ENCODE measurements around the gene DNAJC30.
"Not testable (repeated sequence)": the region's sequence is repeated elsewhere in the genome, so short reads cannot be mapped to it uniquely, and the experiment has no call there.

The DNAJC30 gene

DNA sequence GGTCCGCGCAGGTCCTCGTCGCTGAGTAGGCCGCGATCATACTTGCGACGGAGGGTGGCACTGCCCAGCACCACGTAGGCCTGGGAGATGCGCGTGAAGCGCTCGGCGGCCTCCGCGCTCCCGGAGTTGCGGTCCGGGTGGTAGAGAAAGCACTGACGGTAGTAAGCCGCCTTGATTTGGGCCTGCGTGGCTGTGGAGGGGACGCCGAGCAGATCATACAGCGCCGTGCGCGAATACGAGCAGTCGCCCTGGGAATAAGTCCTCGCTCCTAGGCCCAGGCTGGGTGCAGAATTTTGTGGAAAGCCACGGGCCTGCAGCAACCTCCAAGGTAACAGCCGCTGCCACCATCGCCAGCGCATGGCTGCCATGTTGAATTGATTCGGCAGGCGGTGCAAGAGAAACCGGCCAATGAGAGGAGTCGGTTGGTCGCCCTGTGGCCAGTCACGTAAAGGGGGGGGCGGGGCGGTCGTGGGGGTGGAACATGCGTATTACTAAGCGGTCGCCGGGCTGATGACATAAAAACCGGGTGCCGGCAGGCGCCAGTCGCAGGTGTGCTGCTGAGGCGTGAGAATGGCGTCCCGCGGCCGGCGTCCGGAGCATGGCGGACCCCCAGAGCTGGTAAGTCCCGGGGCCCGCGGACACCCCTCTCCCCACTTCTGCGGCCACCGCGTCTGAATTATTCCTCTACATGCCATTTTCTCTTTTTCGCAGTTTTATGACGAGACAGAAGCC lies at the start of gene DNAJC30, which contains the start of gene BUD23:
Gene DNAJC30 (minus strand): TSS at position 398 of the 732 bp plus-strand sequence. CDS start 30 bp downstream, at position 368.
Gene BUD23 (plus strand): TSS at position 542 of the 732 bp plus-strand sequence. CDS start 29 bp downstream, at position 571.
- peak; percentile 95 for DNase-seq (ENCODE audit: low spot score)

DNA sequence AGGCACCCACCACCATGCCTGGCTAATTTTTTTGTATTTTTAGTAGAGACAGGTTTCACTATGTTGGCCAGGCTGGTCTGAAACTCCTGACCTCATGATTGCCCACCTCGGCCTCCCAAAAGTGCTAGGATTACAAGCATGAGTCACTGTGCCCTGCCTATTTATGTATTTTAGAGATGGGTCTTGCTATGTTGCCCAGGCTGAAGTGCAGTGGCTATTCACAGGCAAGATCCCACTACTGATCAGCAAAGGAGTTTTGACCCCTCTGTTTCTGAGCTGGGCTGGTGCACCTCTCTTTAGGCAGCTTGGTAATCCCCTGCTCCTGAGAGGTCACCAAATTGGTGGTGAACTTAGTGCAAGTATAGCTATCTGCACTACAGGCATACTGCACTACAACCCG lies 49.1 kb upstream of the DNAJC30 start:
- DNase-seq (ENCODE audit: low spot score) = no peak

DNA sequence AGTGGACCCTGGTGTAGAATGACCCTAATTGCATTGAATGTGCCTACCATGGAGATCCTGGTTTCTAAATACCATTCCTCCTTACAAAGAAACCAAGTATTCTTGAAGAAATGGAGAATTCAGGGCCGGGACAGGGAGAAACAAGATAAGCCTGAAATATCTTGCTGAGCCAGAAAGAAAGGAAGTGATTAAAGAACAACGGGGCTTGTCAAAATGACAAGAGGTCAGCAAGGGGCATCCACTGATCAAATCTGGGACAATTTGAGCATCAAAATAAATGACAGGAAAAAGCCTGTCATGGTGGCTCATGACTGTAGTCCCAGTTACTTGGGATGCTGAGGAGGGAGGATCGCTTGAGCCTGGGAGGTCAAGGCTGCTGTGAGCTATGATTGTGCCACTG lies 47.2 kb upstream of the DNAJC30 start:
- DNase-seq (ENCODE audit: low spot score) = no peak

DNA sequence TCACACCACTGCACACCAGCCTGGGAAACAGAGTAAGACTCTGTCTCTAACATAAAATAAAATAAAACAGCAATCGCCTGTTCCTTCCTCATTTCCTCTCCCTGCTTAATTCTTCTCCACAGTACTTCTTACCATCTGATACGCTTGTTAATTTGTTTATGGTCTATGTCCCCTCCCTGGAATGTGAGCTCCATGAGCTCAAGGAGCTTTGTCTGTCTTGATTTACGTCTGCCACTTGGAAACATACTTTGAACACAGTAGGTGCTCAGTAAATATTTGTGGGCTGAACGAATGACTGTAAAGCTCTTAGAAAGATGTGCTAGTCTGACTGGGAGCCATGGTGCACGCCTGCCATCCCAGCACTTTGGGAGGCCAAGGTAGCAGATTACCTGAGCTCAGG lies 45.3 kb upstream of the DNAJC30 start:
- DNase-seq (ENCODE audit: low spot score) = no peak

DNA sequence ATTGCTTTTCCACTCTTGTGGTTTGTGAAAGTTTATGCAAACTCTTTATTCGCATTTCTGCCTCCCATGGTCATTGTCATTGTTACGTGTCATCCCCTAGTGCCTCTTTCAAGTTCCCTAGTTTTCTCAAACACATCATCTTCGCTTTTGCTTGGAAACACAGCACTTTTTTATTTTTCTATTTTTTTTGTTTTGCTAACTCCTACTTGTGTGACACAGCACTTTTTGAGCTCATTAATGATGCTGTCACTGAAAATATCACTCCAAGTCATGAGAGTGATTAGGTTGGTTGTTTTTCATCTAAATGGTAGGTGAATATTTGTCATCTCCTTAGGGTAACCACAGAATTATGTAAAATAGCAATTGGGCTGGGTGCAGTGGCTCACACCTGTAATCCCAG lies 44.7 kb upstream of the DNAJC30 start:
- no peak for DNase-seq (ENCODE audit: low spot score)

DNA sequence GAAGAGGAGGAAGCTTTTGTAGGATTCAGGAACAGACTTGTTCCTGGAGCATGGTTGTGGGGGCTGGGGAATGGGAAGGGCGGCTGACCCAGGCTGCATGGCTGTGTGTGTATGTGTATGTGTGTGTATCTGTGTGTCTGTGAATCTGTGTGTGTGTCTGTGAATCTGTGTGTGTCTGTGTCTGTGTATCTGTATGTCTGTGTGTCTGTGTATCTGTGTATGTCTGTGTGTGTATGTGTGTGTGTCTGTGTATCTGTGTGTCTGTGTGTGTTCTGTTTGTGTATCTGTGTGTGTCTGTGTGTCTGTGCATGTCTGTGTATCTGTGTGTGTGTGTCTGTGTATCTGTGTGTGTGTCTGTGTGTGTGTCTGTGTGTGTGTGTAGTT lies 42.8 kb upstream of the DNAJC30 start:
- DNase-seq (ENCODE audit: low spot score) = no peak

DNA sequence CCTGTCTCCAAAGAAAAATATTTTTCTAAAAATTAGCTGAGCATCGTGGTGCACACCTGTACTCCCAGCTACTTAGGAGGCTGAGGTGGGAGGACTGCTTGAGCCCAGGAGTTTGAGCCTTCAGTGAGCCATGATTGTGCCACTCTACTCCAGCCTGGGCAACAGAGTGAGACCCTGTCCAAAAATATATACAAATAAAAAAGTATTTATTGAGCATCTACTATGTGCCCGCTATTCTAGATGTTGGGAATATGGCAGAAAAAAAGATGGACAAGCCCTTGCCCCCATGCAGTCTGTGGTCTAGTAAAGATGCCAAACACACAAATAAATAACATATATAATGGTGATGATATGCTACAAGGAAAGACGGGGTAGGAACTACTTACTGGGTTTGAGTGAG lies 40.6 kb upstream of the DNAJC30 start:
- no peak for DNase-seq (ENCODE audit: low spot score)

DNA sequence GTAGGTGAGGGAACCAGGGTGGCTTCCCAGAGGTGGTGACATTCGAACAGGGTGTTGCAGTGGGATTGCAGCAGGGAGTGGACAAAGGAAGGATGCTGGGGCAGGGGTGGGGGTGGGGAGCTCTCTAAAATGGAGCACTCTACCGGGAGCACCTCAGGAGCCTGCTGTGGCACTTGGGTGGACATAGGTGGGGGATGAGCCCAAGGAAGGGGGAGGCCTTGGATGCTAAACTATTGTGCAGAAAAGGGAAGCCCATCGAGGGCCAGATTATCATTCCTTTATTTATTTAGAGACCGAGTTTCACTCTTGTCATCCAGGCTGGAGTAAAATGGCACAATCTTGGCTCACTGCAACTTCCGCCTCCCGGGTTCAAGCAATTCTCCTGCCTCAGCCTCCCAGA lies 39.5 kb upstream of the DNAJC30 start:
- no peak for DNase-seq (ENCODE audit: low spot score)

DNA sequence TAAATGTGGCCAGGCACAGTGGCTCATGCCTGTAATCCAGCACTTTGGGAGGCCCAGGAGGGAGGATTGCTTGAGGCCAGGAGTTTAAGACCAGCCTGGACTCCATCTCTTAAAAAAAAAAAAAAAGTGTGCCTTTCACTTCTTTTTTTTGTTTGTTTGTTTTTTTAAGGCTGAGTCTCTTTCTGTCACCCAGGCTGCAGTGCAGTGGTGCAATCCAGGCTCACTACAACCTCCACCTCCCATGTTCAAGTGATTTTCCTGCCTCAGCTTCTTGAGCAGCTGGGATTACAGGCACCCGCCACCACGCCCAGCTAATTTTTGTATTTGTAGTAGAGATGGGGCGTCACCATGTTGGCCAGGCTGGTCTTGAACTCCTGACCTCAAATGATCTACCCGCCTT lies 38.9 kb upstream of the DNAJC30 start:
- DNase-seq (ENCODE audit: low spot score) = not testable (repeated sequence)

DNA sequence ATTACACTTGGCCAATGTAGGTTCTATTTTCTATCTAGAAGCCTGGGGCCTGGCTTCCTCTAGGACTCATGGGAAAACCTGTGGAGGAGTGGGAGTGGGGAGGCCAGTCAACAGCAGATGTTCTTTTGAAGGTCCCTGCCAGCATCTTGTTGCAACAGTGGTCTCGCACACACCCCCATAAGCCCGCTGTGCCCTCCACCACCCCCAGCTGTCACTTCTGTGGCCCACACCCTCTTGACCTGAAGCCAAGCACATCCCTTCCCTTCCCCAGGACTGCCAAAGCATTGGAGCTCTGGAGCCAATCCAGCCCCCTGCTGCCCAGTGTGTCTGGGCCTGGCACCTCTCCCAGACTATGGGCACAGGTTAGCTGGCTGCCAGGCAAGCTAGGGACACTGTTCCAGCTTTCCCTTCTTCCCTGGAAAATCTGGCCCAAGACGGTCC lies 38.1 kb upstream of the DNAJC30 start:
- DNase-seq (ENCODE audit: low spot score) = no peak

DNA sequence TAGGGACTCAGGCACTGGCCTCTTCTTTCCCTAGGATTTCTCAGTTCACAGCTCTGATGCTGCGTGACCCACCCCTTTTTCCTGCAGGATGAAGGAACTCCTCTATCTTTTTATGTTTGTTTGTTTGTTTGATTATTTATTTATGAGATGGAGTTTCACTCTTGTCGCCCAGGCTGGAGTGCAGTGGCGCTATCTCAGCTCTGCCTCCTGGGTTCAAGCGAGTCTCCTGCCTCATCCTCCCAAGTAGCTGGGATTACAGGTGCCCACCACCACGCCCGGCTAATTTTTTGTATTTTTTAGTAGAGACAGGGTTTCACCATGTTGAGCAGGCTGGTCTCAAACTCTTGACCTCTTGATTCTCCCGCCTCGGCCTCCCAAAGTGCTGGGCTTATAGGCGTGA lies 37.2 kb upstream of the DNAJC30 start:
- DNase-seq (ENCODE audit: low spot score) = not testable (repeated sequence)

DNA sequence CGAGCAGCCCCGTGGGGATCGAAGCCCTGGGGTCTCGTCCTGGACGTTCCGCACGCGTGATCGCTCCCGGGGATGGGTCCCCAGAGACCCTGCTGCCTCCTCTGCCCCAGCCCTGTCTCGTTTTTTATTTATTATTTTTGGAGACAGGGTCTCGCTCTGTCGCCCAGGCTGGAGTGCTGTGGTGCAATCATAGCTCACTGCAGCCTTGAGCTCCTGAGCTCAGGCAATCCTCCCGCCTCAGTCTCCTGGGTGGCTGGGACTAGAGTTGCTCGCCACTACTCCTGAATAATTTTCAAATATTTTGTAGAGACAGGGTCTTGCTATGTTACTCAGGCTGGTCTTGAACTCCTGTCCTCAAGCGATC lies 36.5 kb upstream of the DNAJC30 start:
- DNase-seq (ENCODE audit: low spot score) = no peak

DNA sequence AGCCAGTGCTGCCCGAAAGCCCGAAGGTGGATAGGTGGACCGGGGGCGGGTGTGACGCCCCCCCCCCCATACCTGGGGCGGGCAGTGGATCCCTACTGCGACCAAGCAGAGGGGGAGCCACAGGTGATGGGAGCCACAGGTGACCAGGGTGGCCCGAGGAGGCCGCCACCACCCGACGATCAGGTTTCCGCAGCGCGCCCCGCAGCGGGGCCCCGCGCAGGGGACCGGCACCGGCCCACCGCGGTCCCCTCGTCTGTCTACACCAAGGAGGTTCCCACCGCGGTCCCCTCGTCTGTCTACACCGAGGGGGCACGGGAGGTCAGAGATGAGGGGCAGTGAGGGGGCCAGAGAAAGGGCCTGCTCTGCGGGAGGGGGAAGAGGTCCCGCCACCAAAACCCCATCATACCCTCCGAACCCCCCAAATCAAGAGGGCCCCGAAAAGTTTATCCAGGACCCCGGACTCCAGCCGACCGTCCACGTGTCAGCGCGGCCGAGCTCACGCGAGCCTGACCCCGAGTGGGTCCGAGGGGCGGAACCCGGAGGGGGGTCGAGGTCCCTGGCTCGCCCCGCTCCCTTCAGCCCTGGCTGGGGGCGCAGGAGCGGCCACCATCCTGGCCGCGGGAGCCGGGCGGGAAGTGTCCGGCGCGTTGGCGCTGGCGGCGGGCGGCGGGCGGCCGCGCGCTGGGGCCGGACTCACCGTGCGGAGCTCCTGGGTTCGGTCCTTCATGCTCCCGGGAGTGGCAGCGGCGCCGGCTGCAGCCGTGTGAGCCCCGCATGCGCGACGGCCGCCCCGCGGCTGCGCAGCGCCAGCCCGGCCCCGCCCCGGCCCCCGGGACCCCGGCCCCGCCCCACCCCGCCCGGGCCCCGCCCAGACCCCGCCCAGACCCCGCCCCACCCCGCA lies 35.9 kb upstream of the DNAJC30 start, which contains the start of gene STX1A:
Gene STX1A (minus strand): TSS at position 765 of the 901 bp plus-strand sequence. CDS start 38 bp downstream, at position 727.
- DNase-seq (ENCODE audit: low spot score) = peak; percentile 67

DNA sequence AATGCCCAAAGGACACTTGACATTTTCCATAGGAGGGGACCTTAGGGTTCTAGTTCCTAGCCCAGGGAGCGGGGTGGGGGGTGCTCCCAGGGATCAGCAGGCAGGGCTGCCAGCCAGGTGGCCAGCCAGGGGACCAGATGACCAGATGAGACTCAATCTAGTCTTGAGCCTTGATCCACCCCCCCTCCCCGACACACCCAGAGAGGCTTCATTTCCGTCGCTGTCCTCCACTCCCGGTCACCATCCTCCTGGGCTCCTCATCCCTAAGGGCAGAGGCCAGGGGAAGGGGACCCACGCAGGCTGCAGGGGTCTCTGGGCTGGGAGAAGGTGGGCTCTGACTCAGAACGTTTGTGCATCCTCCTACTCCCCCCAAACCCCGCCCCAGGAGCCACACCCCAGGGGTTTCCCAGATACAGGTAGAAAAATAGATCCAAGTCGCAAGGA lies 35.2 kb upstream of the DNAJC30 start:
- DNase-seq (ENCODE audit: low spot score) = peak; percentile 36

DNA sequence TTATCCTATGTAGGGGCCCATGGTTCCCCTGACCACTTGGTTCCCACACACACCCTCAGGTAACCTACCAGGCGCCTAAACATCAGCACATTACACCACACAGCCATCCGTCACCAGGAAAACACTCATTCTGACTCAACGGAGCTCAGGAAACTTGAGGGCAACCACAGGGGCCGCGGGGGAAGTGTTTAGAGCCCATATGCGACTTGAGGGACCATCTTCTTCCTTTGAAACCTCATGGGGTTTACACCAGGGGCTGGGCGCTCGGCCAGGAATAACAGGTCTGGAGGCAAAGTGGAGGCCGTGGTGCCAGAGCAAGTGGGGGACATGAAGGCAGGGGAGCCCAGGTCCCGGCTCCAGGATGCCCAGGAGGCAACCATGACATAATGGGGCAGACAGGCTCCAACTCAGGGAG lies 34.7 kb upstream of the DNAJC30 start:
- peak; percentile 85 for DNase-seq (ENCODE audit: low spot score)

DNA sequence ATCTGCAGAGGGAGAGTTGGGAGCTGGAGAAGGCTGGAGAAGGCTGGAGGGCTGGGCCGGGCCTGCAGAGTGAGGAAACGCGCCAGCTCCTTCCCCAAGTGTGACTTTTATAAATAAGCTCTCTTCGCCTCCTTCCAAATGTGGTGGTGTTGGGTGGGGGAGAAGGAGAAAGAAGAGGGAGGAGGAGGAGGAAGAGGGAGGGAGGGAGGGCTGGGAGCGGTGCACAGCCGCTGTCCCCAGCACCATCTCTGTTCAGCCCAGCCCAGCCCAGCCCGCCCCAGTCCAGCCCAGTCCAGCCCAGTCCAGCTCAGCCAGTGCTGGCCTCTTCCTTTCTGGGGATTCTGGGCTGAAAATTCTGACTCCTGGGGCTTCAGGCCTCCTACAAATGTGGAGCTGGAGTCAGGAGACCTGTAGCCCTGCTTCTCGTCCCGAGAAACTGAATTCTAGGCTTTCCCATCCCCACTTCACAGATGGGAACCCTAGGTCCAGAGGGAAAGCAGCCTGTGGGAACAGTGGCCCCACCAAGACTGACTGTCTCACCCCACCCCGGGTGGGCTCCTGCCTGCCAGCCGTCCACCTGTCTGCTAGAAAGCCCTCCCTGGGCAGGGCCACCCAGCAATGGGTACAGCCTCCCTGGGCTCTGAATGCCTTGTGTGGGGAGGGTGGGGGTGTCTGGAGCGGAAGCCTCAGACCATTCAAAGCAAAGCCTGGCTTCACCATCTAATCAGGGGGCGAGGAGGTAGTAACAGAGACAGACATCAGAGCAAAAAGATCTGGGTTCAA lies 34.0 kb upstream of the DNAJC30 start:
- DNase-seq (ENCODE audit: low spot score) = no peak

DNA sequence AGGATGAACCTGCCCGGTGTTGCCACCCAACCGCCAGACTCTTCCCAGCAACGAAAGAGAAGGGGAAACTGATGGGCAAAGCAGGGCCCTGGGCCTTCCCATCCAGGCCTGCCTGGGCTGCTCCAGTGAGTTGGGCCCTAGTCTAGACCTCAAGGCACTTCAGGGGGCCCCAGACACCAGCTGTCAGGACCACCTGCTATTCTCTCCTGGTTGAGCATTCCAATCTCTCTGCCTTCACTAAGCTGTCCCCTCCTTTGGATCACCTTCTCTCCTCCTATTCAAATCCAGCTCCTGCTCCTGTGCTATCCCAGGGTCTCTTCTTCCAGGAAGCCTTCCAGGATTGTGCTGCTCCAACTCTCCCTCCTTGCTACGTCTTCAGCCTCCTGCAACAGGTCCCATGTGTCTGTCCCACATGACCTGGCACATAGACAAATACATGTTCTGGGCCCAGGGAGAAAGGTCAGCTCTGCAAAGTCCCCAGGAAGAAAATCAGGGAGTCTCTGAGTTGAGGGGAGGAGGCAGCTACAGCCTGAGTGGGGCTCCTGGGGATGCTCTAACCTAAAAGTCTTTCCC lies 33.2 kb upstream of the DNAJC30 start:
- DNase-seq (ENCODE audit: low spot score) = no peak

DNA sequence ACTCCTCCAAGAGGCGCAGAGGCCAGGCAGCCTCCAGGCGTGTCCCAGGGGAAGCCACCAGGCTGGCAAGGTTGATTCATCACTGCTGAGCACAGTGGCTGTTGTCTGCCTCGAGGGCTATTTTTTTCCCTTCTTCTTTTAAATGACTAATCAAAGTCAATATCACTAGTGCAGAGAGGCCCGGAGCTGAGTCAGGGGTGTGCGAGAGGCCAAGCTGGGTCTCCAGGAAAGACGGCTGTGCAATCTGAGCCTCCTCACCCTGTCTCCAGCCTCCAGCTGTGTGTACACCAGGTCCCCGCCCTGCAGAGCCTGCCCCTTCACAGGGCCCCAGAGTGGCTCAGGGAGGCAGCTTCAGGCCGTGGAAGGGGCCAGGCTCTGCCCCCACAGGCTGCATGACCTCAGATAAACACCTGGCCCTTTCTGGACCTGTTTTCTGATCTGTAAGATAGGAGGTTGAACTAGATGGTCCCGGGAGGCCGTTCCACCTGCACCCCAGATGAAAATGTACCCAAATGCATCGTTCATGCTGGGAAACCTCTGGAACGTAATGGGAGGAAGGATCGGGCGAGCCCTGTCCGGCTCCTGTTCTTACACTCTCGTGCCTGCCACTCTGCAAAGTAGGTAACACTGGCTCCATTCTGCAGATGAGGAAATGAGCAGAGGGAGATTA lies 32.5 kb upstream of the DNAJC30 start:
- DNase-seq (ENCODE audit: low spot score) = peak; percentile 26

DNA sequence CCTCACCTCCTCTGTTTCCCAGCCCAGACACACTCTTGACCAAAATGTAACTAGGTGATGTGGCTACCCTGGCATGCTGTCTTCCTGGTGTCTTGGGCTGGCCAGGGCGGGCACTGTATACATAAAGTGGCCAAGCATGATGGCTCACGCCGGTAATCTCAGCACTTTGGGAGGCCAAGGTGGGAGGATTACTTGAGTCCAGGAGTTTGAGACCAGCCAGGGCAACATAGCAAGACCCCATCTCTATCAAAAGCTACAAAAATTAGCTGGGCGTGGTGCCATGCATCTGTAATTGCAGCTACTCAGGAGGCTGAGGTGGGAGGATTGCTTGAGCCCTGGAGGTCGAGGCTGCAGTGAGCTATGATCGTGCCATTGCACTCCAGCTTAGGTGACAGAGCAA lies 30.1 kb upstream of the DNAJC30 start:
- not testable (repeated sequence) for DNase-seq (ENCODE audit: low spot score)

DNA sequence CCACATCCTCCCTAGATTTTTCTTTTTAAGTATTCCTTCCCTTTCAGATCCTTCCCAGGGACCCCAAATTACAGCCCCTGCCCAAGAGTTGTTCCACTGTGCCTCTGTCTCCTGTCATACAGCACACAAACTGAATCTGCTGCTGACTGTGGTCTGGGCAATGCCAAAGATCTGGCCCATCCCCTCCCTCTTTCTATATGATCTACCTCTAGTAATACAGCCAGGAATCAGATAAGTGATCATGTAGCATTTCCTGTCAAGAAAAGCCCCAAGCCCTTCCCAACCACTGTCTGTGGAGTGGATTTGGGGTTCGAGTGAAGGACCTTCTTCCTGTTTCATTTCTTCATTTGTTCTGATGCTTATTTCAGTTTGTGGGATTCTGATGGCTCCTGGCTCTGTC lies 29.5 kb upstream of the DNAJC30 start:
- no peak for DNase-seq (ENCODE audit: low spot score)

DNA sequence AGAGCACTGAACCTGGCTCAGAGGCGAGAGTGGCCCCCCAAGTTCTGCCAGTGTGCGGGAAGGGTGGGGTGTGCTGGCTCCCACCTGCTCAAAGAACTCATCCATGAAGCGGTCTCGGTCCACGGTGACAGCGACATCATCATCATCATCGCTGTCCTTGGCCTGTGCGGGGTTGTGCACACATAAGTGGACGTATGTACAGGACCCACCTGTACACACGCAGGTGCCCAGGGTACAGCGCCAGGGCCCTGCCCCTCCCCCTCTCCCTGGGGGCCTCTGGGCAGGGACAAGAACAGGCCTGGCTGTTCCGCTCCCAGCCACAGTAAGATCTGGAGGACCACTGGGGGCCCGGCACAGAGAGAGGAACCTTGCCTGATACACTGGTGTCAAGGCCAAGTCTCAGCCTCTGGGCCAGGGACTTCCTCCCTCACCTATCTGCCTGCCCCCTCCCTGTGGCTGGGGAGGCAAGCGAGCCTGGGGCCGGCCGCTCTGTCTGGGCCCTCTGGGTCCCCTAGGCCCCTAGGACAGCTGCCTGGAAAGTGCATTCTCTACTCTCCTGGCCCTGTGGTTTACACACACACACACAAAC lies 25.8 kb upstream of the DNAJC30 start:
- DNase-seq (ENCODE audit: low spot score) = no peak

Measured in CD4-positive, alpha-beta T cell treated with Interleukin-2 at 100 ng/mL for 4 hours (primary cell).